ENCODE results near the gene OTOG.
"Not testable (repeated sequence)": the region's sequence is repeated elsewhere in the genome, so short reads cannot be mapped to it uniquely, and the experiment has no call there.

The OTOG gene

GRCh38 chr11:17605651-17606122, 58.6 kb downstream of the OTOG start:
- no peak for DNase-seq (ENCODE audit: low read depth)

GRCh38 chr11:17606233-17607082, 59.4 kb downstream of the OTOG start:
- no peak for DNase-seq (ENCODE audit: low read depth)

- DNase-seq (ENCODE audit: low read depth) = no peak
Observed at GRCh38 chr11:17607083-17607429, 60.0 kb downstream of the OTOG start.

- DNase-seq (ENCODE audit: low read depth) = no peak
Observed at GRCh38 chr11:17607591-17608570, 60.8 kb downstream of the OTOG start.

- no peak for DNase-seq (ENCODE audit: low read depth)
Observed at GRCh38 chr11:17608821-17609220, 61.8 kb downstream of the OTOG start.

GRCh38 chr11:17609291-17610084, 62.4 kb downstream of the OTOG start:
- DNase-seq (ENCODE audit: low read depth) = no peak

- DNase-seq (ENCODE audit: low read depth) = no peak
Observed at GRCh38 chr11:17610085-17610894, 63.2 kb downstream of the OTOG start.

- DNase-seq (ENCODE audit: low read depth) = no peak
Observed at GRCh38 chr11:17611049-17611448, 64.0 kb downstream of the OTOG start.

GRCh38 chr11:17611503-17612220, 64.6 kb downstream of the OTOG start:
- DNase-seq (ENCODE audit: low read depth) = no peak

- no peak for DNase-seq (ENCODE audit: low read depth)
Observed at GRCh38 chr11:17612221-17613188, 65.4 kb downstream of the OTOG start.

- DNase-seq (ENCODE audit: low read depth) = no peak
Observed at GRCh38 chr11:17613428-17613962, 66.4 kb downstream of the OTOG start.

- no peak for DNase-seq (ENCODE audit: low read depth)
Observed at GRCh38 chr11:17613983-17614382, 66.9 kb downstream of the OTOG start.

- not testable (repeated sequence) for DNase-seq (ENCODE audit: low read depth)
Observed at GRCh38 chr11:17622711-17623110, 75.7 kb downstream of the OTOG start.

GRCh38 chr11:17629113-17629512, 82.1 kb downstream of the OTOG start:
- DNase-seq (ENCODE audit: low read depth) = no peak

- no peak for DNase-seq (ENCODE audit: low read depth)
Observed at GRCh38 chr11:17630936-17631335, 83.9 kb downstream of the OTOG start.

GRCh38 chr11:17631702-17632365, 84.8 kb downstream of the OTOG start:
- DNase-seq (ENCODE audit: low read depth) = no peak

GRCh38 chr11:17633279-17633986, 86.4 kb downstream of the OTOG start:
- DNase-seq (ENCODE audit: low read depth) = no peak
